Measurements from ENCODE around the gene CLCF1.

The CLCF1 gene

DNA sequence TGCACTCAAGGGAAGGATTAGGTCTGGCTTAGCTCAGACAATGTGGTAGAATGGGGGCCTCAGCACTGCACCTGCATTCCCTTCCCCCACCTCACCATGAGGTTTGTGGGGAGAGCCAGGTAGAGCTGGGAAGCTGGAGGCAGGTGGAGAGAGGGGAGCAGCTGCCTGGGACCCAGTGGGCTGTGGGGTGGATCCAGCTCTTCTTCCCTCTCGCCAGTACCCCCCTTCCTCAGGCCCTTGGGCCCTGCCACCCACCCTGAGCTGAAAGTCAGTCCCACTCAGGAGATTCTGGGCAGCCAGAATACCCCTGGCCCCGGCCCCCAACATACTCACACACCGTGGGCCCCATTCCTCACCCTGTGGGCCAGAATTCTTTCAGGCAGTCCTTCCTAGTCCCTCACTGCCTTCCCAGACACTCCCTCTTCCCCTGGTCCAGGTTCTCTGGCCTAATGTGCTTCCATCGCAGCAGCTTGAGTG is 17.0 kb downstream of the CLCF1 start:
- no peak for FAIRE-seq

DNA sequence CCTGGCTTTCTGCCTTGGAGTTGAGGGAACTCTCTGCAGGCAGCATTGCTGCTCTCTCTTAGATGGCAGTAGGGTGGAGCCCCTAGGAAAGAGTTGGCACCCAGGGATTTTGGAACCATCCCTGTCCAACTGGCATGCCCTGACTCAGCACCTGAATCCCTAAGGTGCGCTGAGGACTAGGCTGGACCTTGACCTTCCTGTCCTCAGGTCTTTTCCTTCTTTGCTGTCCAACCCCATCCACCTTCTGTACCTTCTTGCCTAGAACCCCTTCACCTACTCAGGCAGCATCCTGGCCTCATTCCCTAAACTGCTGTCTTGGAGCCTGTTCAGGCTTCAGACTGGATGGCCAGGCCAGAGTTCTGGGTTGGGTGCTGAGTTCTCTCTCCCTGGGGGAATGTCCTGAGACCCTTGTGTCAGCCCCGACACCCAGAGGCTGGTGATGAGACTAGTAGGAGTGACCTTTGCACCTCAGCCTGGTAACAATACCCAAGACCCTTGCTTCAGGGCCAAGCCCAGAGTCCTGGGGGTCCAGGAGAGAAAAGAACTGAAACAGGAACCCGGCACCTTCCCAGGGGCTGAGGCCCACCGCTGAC is 17.5 kb downstream of the CLCF1 start:
- FAIRE-seq: no peak

DNA sequence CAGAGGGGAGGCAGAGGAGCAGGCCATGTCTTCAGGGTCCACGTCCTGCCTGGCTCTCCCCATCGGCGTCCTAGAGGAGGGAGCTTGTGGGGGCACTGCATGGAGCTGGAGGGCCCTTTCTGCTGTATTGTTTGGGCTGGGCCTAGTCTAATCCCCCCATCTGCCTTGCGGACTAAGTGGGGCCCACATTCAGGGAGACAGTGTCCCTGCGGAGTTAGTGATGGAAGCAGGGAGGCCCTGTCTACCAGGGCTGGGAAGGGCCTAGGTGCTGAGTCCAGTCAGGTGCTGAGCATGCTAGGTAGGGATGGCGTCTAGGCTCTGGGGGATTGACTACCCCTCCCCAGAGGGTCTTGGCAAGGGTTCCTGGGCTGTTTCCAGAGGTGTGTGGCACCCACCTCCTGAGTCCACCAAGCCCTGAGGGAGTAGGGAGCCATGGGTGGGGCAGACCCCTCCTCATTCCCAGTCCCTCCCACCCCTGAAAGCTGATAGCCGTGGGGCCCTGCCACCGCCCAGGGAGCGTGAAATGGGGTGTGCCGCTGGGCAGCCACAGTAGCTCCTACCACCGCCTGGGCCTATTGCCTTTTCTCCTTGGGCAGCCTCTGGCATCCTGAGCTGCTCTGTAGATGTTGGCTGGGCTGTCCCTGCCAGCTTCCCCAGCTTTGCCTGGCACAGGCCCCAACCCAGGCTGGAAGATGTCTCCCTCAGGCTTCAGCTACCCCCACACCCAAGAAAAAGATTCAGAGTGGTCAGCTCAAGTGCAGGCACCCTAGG is 18.2 kb downstream of the CLCF1 start:
- FAIRE-seq: no peak

GRCh38 chr11:67354075-67355022 is 19.0 kb downstream of the CLCF1 start:
- no peak for FAIRE-seq

DNA sequence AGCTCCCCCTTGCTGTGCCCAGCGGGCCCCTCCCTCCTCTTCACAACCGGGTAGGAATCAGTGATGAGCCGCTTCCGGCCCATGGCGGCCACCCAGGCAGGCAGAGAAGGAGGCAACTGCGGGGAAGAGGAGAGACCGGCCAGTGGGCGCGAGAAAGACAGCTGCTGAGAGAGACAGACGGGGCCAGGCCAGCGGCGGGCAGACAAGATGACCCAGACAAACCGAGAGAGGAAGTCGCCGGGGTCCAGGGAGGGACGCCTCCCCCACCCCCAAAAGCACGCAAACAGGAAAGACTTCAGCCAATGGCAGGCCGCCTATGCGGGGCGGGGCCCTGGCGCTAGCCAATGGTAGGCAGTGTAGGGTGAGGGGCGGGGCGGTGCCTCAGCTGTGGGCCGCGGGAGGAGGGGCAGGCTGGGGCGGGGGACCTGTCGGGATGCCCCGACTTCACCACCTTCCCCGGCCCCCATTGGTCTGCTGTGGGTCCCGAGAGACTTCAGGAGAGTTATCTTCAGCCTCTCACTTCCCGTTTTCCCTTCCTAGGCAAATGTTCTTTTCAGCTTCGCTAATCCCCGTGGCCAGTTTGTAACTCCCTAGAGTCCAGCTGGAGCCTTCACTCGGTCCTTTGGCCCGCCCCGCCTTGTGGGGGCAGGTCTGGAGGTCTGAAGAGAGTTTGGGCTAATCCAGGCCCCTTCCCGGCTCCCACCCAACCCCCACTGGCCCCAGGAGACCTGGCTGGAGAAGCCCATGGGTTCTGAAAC is 19.9 kb downstream of the CLCF1 start, which contains the start of gene POLD4:
Gene POLD4 (minus strand): TSS at position 230 of the 758 bp plus-strand sequence. CDS start 147 bp downstream, at position 83.
- FAIRE-seq: no peak

DNA sequence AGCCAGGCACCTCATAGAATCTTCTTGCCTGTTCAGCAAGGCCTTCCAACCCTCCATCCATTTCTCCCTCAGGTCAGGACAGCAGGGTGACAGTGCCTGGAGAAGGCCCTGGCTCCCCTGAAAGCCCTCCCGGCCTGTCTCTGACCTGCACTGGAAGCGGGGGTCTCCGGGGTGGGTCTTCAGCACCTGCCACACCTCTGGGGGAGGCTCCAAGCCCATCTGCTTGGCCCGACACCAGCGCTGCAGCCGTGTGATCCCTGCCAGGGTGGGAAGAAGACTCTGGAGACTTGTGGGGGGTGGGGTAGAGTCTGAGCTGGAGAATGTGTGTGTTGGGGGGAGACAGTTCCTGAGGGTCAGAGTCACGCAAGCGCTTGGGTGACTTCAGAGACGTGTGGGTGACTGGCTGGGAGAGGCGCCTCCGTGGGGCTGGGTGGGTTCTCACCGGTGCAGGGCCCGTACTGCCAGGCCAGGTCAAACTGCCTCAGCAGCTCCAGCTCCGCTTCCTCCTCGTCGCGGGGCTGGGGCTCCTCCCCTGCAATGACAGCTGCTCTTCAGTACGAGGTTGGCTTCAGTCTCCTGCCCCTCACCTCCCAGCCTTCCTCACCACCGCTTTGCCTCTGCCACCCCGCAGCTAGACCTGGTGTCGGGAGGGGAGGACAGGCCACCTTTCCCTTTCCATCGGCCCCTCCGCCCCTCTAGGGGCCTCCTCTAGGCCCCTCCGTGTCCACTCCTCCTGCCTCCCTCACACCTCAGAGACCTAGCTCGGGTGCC is 20.7 kb downstream of the CLCF1 start:
- no peak for FAIRE-seq

DNA sequence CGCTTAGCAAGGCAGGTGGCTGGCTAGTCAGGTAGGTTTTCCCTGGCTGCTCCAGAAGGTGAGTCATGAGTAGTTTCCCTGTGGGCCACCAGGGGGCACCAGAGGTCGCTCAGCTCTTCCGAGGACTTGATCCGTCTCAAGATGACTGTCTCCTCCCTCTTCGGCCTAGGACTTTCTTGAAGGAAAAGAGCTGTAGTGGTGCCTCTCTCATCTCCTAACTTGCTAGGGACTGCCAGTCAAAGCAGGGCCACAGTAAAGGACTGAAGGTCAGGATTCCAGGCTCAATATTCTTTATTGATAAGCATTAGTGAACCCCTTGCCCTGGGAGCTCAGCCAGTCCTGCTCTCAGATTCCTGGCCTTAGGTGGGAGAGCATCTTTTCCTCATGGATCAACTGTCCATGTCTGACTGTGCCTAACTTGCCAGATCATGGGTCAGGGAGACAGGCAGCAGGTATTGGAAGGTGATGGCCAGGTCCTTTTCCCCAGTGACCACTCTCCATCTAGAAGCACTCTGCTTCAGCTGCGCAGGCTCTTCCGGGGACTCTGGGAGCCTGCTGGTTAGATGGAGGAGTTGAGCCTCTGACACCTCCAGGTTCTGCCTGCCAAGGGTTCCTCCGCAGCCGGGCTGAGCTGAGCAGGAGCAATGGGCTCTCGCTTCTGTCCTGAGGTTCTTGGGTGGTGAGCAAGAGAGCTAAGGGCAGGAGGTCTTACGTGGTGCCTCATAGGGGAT is 22.0 kb downstream of the CLCF1 start:
- no peak for FAIRE-seq

DNA sequence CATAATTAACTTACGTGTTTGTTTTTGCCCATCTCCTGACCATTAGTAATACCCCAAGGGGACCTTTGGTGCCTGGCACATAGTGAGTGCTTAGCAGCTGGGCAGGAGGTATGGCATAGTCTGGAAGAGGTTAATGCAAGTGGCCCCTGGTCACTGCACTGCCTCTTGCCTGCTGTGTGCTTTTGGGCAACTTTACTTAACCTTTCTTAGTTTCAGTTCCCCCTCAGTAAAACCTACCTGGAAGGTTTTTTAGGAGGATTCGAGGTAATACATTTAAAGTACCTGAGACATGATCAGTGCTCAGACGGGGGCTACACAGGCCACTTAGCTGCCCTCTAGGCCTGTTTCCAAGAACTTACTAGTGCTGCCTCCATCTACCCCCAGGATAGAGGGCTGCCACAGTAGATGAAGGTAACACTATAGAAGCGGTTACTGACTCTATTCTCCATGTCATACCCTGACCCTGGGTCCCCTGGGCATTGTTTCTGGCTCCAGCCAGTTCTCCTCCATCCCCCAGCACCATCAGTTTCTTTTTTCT is 23.4 kb downstream of the CLCF1 start:
- FAIRE-seq: no peak

GRCh38 chr11:67349457-67349856 is 23.9 kb downstream of the CLCF1 start:
- no peak for FAIRE-seq

DNA sequence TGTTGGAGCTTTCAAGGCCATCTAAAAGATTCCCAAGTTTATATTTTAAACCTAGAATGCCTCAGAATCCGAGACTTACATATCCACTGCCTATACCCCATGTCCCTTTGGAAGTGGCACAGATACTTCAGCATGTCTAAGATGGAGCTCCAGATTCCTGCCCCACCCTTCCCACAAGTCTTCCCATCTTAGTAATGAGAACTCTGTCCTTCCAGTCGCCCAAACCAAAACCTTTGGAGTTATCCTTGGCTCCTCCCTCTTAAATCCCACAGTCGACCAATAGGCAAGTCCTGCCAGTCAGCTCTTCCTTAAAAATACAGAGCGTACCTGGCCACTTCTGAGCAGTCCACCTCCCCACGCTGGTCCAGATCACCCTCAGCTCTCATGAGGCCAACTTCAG is 24.4 kb downstream of the CLCF1 start:
- FAIRE-seq: no peak

GRCh38 chr11:67347964-67348749 is 25.2 kb downstream of the CLCF1 start:
- no peak for FAIRE-seq

DNA sequence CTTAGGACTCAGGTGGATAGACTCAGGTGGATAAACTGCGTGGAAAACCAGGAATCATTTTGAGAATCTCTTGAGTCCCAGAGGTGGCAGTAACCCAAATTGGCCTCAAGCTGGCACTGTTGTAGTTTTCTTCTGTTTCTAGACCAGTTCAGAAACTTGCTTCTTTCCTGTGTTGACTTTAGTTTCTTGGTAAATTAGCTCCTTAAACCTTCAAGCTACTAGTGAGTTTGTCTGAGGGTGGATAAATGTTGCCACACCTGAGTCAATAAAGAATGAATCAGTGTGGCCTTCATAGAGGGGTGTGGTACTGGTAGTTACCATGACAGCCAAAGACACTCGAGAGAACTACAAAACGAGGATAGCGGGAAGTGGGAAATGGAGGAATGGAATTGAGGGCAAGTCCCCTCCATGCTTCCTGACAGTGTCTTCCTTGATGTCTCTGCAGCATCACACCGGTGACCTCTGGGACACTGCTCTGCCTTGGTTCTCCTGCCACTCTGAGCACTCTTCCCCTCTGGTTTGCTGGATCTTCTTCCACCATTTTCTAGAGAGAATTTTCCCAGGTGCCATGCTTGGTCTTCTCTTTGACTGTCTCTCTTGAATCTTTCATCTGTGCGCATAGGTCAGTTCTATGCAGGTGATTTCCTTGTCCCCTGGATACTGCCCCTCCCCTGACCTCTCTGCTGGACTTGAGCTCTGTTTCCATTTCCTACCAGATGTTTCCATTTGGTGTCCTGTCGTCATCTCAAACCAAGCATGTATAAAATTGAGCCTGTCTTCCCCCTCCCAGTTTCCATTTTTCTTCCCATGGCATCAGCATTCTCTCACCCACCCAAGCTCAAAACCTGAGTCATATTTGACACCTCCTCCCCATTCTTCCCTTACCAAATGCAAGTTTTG is 27.2 kb downstream of the CLCF1 start:
- peak; percentile 28 for FAIRE-seq

DNA sequence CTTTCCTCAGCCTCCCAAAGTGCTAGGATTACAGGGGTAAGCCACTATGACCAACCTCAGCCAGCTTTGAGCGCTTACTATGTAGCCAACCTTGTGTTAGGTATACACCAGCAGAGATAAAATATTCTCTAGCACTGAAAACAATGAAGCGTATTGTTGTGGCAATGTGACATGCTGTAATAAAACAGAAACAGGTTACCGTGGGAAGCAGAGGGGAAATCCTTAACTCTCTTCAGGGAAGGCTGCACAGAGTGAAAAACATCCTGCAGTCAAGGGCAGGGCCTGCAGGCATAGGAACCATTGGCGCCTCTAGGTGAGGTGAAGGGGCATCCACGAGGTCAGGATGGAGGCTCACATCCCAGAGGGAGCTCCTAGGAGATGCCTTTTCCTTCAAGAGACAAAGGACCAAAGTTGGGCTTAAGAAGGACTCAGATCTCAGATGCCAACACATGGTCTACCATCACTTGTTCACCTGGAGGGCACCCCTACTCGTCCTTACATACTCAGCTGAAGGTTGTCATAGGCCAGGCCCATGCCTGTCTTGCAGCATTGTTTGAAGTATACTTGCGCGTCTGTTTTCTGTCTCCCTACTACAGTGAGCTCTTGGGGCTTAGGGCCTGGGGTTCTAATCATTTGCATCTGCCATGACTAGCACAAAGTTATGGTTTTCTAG is 28.0 kb downstream of the CLCF1 start:
- FAIRE-seq: no peak

DNA sequence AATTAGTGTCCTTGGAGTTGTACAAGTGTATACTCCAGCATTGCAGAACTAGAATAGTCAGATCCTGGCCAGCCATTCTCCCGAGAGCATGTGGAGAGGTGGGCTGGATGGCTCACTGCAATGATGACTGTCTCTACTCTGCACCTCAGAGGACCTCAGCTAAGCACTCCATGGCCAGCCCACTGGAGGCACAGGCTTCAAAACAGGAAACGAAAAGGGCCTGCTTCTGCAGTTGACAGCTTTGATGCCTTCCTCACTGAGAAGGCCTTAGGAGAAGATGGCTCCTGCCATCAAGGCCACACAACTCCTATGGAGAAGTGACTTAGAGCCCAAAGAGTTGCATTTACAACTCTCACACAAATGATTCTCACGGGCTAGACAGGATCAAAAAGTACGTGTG is 29.1 kb downstream of the CLCF1 start:
- no peak for FAIRE-seq

- FAIRE-seq: no peak
These were observed 36.1 kb downstream of the CLCF1 start for GRCh38 chr11:67337257-67337656.

GRCh38 chr11:67332081-67332691 is 41.2 kb downstream of the CLCF1 start:
- FAIRE-seq: no peak

GRCh38 chr11:67323526-67323925 is 49.9 kb downstream of the CLCF1 start:
- FAIRE-seq: no peak

GRCh38 chr11:67322049-67322448 is 51.3 kb downstream of the CLCF1 start:
- no peak for FAIRE-seq

Measured in colon (tissue), 2 donors.